Measurements from ENCODE around the gene UGT1A1.

- TF ChIP-seq, protein P1, sequence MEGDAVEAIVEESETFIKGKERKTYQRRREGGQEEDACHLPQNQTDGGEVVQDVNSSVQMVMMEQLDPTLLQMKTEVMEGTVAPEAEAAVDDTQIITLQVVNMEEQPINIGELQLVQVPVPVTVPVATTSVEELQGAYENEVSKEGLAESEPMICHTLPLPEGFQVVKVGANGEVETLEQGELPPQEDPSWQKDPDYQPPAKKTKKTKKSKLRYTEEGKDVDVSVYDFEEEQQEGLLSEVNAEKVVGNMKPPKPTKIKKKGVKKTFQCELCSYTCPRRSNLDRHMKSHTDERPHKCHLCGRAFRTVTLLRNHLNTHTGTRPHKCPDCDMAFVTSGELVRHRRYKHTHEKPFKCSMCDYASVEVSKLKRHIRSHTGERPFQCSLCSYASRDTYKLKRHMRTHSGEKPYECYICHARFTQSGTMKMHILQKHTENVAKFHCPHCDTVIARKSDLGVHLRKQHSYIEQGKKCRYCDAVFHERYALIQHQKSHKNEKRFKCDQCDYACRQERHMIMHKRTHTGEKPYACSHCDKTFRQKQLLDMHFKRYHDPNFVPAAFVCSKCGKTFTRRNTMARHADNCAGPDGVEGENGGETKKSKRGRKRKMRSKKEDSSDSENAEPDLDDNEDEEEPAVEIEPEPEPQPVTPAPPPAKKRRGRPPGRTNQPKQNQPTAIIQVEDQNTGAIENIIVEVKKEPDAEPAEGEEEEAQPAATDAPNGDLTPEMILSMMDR (IDR thresholded peaks at IDR 0.05) = no peak
- TF ChIP-seq NPAS2 (CRISPR knock-in tag; IDR thresholded peaks at IDR 0.05; ENCODE audit: borderline replicate concordance) (no peak), MAX (IDR thresholded peaks at IDR 0.05) (no peak), CHD4 (IDR thresholded peaks at IDR 0.05; ENCODE audit: borderline replicate concordance) (no peak), ATOH8 (CRISPR knock-in tag; IDR thresholded peaks at IDR 0.05; ENCODE audit: low read depth) (no peak)
Observed at GRCh38 chr2:233815861-233816260, 55.8 kb downstream of the UGT1A1 start.

Measured in A549 (cell line).